GM12878 (cell line): ENCODE data around the gene FGFRL1. TPM values are rescaled to one million over a fixed set of nuclear protein-coding genes. Genes with fewer than 3 reads are reported as not detected.

ENCODE experiments used
- ATAC-seq: fragments of 200-7000 bp; cut with Tn5 transposase; 3 replicates; pipeline ENCODE4 v1.9.1; 2020; ENCODE audit warnings: mild to moderate bottlenecking, moderate library complexity
- BruUV-seq: library from RNA; stranded (reverse); fragments of 400-500 nt; replicated peaks from 2 replicates; lab custom pipeline; 2021; lab: Mats Ljungman, UMichigan
- CTCF ChIA-PET: fragments of 300-600 bp; sonication (Branson Sonifier 250); formaldehyde crosslinking; extraction: SDS; loops from one replicate; lab custom pipeline; 2021; ENCODE audit warnings: inconsistent platforms; lab: Yijun Ruan, JAX
- POLR2A ChIA-PET: fragments of 350-600 bp; formaldehyde crosslinking; extraction: SDS; loops from one replicate; lab custom pipeline; 2021; ENCODE audit warnings: inconsistent platforms; lab: Charles Lee
- RAD21 ChIA-PET: fragments of 300-600 bp; sonication (Branson Sonifier 250); formaldehyde crosslinking; loops from one replicate; lab custom pipeline; 2023; ENCODE audit warnings: antibody characterized with exemption; ENCODE audit not compliant: unreplicated experiment; lab: Charles Lee
- SMC1A ChIA-PET: fragments of 300-600 bp; sonication (Branson Sonifier 250); formaldehyde crosslinking; loops from one replicate; lab custom pipeline; 2023; ENCODE audit not compliant: unreplicated experiment, uncharacterized antibody; lab: Charles Lee
- DNase-seq: peaks from one replicate; pipeline ENCODE4 v3.0.0-alpha.2; 2011; ENCODE audit warnings: low read depth, low spot score
- FAIRE-seq: peaks from 3 replicates; lab custom pipeline; 2011; peaks lifted over from hg19 to GRCh38; lab: Jason Lieb, UNC
- H2AFZ ChIP-seq: 2 replicates; pipeline ENCODE4 v1.6.0; 2011; ENCODE audit warnings: low read depth, low read length, control low read depth; ENCODE audit not compliant: control insufficient read depth
- H3K27ac ChIP-seq: 2 replicates; pipeline ENCODE4 v1.5.1; 2011; ENCODE audit warnings: control low read depth; ENCODE audit not compliant: control insufficient read depth, insufficient read depth
- H3K27me3 ChIP-seq, 2 experiments: replicated peaks in 1 of 2; 2 replicates each; pipeline versions ENCODE4 v1.6.0 to v1.6.1; 2011; ENCODE audit warnings: low read length in 1 of 2; ENCODE audit not compliant: control insufficient read depth in 2 of 2, insufficient read depth in 2 of 2
- H3K36me3 ChIP-seq, 2 experiments: 2 replicates each; pipeline ENCODE4 v1.5.1; 2011; ENCODE audit warnings: low read length in 1 of 2; ENCODE audit not compliant: control insufficient read depth in 2 of 2, insufficient read depth in 2 of 2
- H3K4me1 ChIP-seq: 2 replicates; pipeline ENCODE4 v1.6.1; 2011; ENCODE audit warnings: mild to moderate bottlenecking, low read length, moderate library complexity, mixed read lengths; ENCODE audit not compliant: control insufficient read depth, insufficient read depth
- H3K4me2 ChIP-seq: 2 replicates; pipeline ENCODE4 v1.6.0; 2011; ENCODE audit warnings: control low read depth; ENCODE audit not compliant: control insufficient read depth, insufficient read depth
- H3K4me3 ChIP-seq: fragments of 200-600 bp; sonication (generic); 2 replicates; pipeline ENCODE4 v1.5.1; 2016
- H3K79me2 ChIP-seq: 2 replicates; pipeline ENCODE4 v1.6.0; 2011; ENCODE audit warnings: low read length; ENCODE audit not compliant: control insufficient read depth, insufficient read depth
- H3K9ac ChIP-seq: 2 replicates; pipeline ENCODE4 v1.8.0; 2011; ENCODE audit warnings: low read length, control low read depth, mixed read lengths; ENCODE audit not compliant: control insufficient read depth, insufficient read depth
- H3K9me3 ChIP-seq: replicated peaks from 3 replicates; pipeline ENCODE4 v1.5.1; 2011; ENCODE audit warnings: mild to moderate bottlenecking, low read length; ENCODE audit not compliant: control insufficient read depth, insufficient read depth
- H4K20me1 ChIP-seq: 2 replicates; pipeline ENCODE4 v1.6.0; 2011; ENCODE audit not compliant: control insufficient read depth, insufficient read depth
- EGR1 ChIP-seq, 2 experiments: IDR thresholded peaks; 1 replicate in 1 of 2; 2 replicates in 1 of 2; pipeline ENCODE4 v1.6.1; 2011 to 2012; ENCODE audit warnings: low read depth in 2 of 2, low read length in 2 of 2, borderline replicate concordance in 1 of 2, mild to moderate bottlenecking in 1 of 2, moderate library complexity in 1 of 2
- ESRRA ChIP-seq: IDR thresholded peaks from 2 replicates; pipeline ENCODE4 v1.6.1; 2012; ENCODE audit warnings: mild to moderate bottlenecking, low read length, improper control_type of control experiment
- IRF5 ChIP-seq: fragments of 450-650 bp; IDR thresholded peaks from 2 replicates; pipeline ENCODE4 v1.6.1; 2017; ENCODE audit warnings: borderline replicate concordance
- MLLT1 ChIP-seq: fragments of 450-650 bp; IDR thresholded peaks from 2 replicates; pipeline ENCODE4 v1.6.1; 2016; ENCODE audit warnings: mild to moderate bottlenecking
- MYB ChIP-seq: fragments of 150-350 bp; IDR thresholded peaks from 2 replicates; pipeline ENCODE4 v1.6.1; 2014; ENCODE audit warnings: mild to moderate bottlenecking, low read depth, low read length, borderline replicate concordance
- NFIC ChIP-seq: IDR thresholded peaks from 2 replicates; pipeline ENCODE4 v1.6.1; 2012; ENCODE audit warnings: low read depth, mild to moderate bottlenecking, inconsistent platforms, low read length, moderate library complexity
- ZNF592 ChIP-seq: fragments of 450-650 bp; IDR thresholded peaks from 2 replicates; pipeline ENCODE4 v1.6.1; 2017; ENCODE audit warnings: mild to moderate bottlenecking, moderate library complexity
- WGBS: methylation state at CpG from one replicate; pipeline ENCODE4 v1.1.6; 2016; ENCODE audit warnings: low lambda C conversion rate; ENCODE audit not compliant: insufficient replicate concordance, insufficient coverage; ENCODE audit errors: missing lambda C conversion rate; 5-methylcytosine and 5-hydroxymethylcytosine counted together
- in situ Hi-C: fragments of 300-500 bp; cut with MboI; formaldehyde crosslinking; loops from 9 replicates; pipeline ENCODE4 v1.14.3; 2018; ENCODE audit warnings: mixed read lengths
- intact Hi-C: fragments of 100-400 bp; cut with micrococcal nuclease; formaldehyde crosslinking; loops from one replicate; pipeline ENCODE4 v1.14.2; 2022; ENCODE audit not compliant: unreplicated experiment
- polyA plus RNA-seq, 11 experiments: library from polyadenylated mRNA; depleted of rRNA in 4 of 11; unstranded in 6 of 11; stranded (reverse) in 5 of 11; fragments of >200 nt; fragmentation: Nextera tagmentation in 4 of 11; fragmentation: Illumina TruSeq in 1 of 11; extraction: Ambion mirVana in 4 of 11; extraction: Trizol in 1 of 11; gene quantifications; 1 replicate in 1 of 11; 2 replicates in 10 of 11; pipeline versions ENCODE4 v1.2.1 to v1.2.3, GENCODE V29; 2011 to 2016; ENCODE audit warnings: inconsistent platforms in 2 of 11, missing spikeins in 2 of 11, low read depth in 1 of 11
- total RNA-seq, 4 experiments: library from RNA; depleted of rRNA in 3 of 4; stranded (reverse); fragments of >200 nt in 3 of 4; fragmentation: Illumina TruSeq in 1 of 4; extraction: Trizol in 1 of 4; gene quantifications; 2 replicates each; pipeline versions ENCODE4 v1.2.1 to v1.2.3, GENCODE V29; 2013 to 2021

Gene FGFRL1
- total and polyA plus RNA-seq, 10 of the 15 experiments (the other 5 are each of a cell fraction or from before 2014, with no cell fraction given): 0.02 to 1.5 (median 0.29) TPM; not detected in 2

- 67% methylated on average over 15 of the region's 15 CpGs for WGBS
- RAD21 ChIA-PET: no interaction called here
- Histone ChIP-seq H3K9ac (no peak overlapping the region), H3K4me2 (no peak overlapping the region), H3K27ac (no peak overlapping the region), H3K9me3 (no peaks in the 10 kb centered on the region), H3K36me3 (no peaks in the 10 kb centered on the region), H3K4me3 (no peak overlapping the region), H3K27me3 (no peaks in the 10 kb centered on the region), H2AFZ (no peak overlapping the region), H3K4me1 (peaks cover 8% of the 10 kb centered on the region; the same call in 1 of the 2 replicates), H3K79me2 (no peaks in the 10 kb centered on the region), H4K20me1 (no peaks in the 10 kb centered on the region)
- no peak for TF ChIP-seq MLLT1
- TF ChIP-seq EGR1 (IDR thresholded peaks at IDR 0.05; ENCODE audit: borderline replicate concordance in 1 of 2, low read depth in 2 of 2, low read length in 2 of 2): no peak
- no peak for TF ChIP-seq NFIC
- TF ChIP-seq MYB: no peak
- TF ChIP-seq ZNF592: no peak
- no peak for TF ChIP-seq ESRRA
- TF ChIP-seq IRF5: no peak
- POLR2A ChIA-PET: no interaction called here
- DNase-seq (no peak), FAIRE-seq (no peak), ATAC-seq (no peak)
- no TSS peak for BruUV-seq
- in situ Hi-C loops: no loop called here
- SMC1A ChIA-PET: no interaction called here
- CTCF ChIA-PET: no interaction called here
- intact Hi-C loops: loop anchor here (10.0 kb wide), 1 partner anchor 88 kb away; no protein-coding TSS in a partner anchor
These were observed 28.6 kb upstream of the FGFRL1 start for GRCh38 chr4:982814-983213.
